ENCODE data around the gene RDH5. TPM values are rescaled to one million over a fixed set of nuclear protein-coding genes. Genes with fewer than 3 reads are reported as not detected.

RDH5 gene
- total RNA-seq, 1 experiment from 2014 or later: 12.4 TPM

DNA sequence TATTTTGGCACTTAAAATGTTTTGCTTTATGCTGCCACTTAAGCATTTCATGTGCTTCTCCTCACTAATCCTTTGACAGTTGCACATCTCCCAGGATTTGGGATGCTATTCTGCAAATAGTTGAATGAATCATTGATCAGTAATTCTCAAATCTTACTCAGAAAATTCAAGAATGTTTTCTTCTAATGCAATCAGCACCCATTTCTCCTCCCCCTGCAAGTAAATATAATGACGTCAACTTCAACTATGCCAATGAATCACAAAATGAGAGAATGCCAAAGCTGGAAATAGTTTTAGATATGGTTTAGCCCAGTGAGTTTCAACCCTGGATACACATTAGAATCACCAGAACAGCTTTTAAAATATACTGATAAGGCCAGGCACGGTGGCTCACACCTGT is 6.5 kb upstream of the RDH5 start:
- DNase-seq: no peak
- Histone ChIP-seq H2AFZ (ENCODE audit: low read length) (no peak overlapping the region), H3K9me2 (replicated peaks; ENCODE audit: insufficient read depth, low read length) (no peaks in the 10 kb centered on the region), H3K27ac (ENCODE audit: low read length) (no peak overlapping the region), H3K4me3 (ENCODE audit: low read length) (no peak overlapping the region), H3K9me3 (ENCODE audit: low read length) (no peaks in the 10 kb centered on the region), H3K79me2 (ENCODE audit: low read length) (peaks cover 23% of the 10 kb centered on the region), H3K4me1 (ENCODE audit: low read length) (peaks cover 27% of the 10 kb centered on the region), H3K36me3 (ENCODE audit: insufficient read depth, low read length) (no peaks in the 10 kb centered on the region), H3K27me3 (ENCODE audit: low read length) (no peaks in the 10 kb centered on the region), H3K4me2 (ENCODE audit: low read depth, low read length, poor library complexity, severe bottlenecking) (no peak overlapping the region), H4K20me1 (ENCODE audit: insufficient read depth, low read depth, low read length) (no peaks in the 10 kb centered on the region), H3K9ac (ENCODE audit: low read length) (no peak overlapping the region)

GRCh38 chr12:55715169-55715764 is 4.9 kb upstream of the RDH5 start:
- peak overlapping the region; percentile 74 for H3K4me3 ChIP-seq (ENCODE audit: low read length)
- DNase-seq: no peak
- H2AFZ ChIP-seq (ENCODE audit: low read length): peak overlapping the region; percentile 81
- H3K36me3 ChIP-seq (ENCODE audit: insufficient read depth, low read length): no peaks in the 10 kb centered on the region
- peaks cover 25% of the 10 kb centered on the region for H3K79me2 ChIP-seq (ENCODE audit: low read length)
- no peaks in the 10 kb centered on the region for H3K9me2 ChIP-seq (replicated peaks; ENCODE audit: insufficient read depth, low read length)
- no peaks in the 10 kb centered on the region for H4K20me1 ChIP-seq (ENCODE audit: insufficient read depth, low read depth, low read length)
- no peak overlapping the region for H3K27ac ChIP-seq (ENCODE audit: low read length)
- no peaks in the 10 kb centered on the region for H3K9me3 ChIP-seq (ENCODE audit: low read length)
- H3K9ac ChIP-seq (ENCODE audit: low read length): peak overlapping the region; percentile 84
- H3K4me1 ChIP-seq (ENCODE audit: low read length): peaks cover 34% of the 10 kb centered on the region
- peak overlapping the region; percentile 95 for H3K4me2 ChIP-seq (ENCODE audit: low read depth, low read length, poor library complexity, severe bottlenecking)
- no peaks in the 10 kb centered on the region for H3K27me3 ChIP-seq (ENCODE audit: low read length)

DNA sequence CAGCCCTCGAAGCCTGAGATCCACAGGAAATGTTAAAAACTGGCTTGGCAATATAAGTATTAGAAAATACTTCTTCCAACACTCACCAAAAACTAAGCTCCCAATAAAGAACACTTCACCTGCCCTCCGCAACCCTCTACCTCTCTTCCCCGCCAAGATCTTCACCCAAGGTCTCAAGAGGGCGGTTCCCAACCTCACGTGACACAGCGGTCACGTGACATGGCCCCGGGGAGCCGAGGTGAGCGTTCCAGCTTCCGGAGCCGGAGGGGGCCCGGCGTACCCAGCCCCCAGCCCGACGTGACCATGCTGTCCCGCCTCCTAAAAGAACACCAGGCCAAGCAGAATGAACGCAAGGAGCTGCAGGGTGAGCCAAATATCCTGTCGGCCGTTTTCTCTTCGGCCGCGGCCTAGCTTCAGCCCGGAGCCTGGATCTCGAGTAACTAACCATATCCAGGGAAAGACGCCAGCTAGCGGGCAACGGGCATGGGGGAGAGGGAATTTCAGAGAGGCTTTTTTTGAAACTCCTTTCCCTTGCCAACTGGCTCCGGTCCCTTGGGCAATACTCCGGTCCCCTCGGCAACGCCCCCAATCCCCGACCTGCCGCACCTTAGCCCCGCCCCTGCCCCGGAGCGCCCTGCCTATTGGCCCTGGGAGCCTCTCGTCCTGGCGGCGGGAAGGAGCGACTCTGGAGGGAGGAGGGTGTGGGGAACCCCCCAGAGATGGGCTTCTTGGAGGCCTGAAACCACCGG is 4.2 kb upstream of the RDH5 start, which contains the start of gene BLOC1S1:
TSS of gene BLOC1S1 (plus strand) at position 214 of the 749 bp plus-strand sequence. CDS start at position 220, 6 bp downstream.
- H3K27ac ChIP-seq (ENCODE audit: low read length): peak within 1 kb of the TSS; percentile 76
- no peaks in the 10 kb centered on the region for H3K9me3 ChIP-seq (ENCODE audit: low read length)
- H3K27me3 ChIP-seq (ENCODE audit: low read length): no peaks in the 10 kb centered on the region
- no peaks in the 10 kb centered on the region for H3K36me3 ChIP-seq (ENCODE audit: insufficient read depth, low read length)
- peaks cover 25% of the 10 kb centered on the region for H3K79me2 ChIP-seq (ENCODE audit: low read length)
- H4K20me1 ChIP-seq (ENCODE audit: insufficient read depth, low read depth, low read length): no peaks in the 10 kb centered on the region
- H2AFZ ChIP-seq (ENCODE audit: low read length): peak within 1 kb of the TSS; percentile 81
- H3K9me2 ChIP-seq (replicated peaks; ENCODE audit: insufficient read depth, low read length): no peaks in the 10 kb centered on the region
- peak within 1 kb of the TSS; percentile 74 for H3K4me3 ChIP-seq (ENCODE audit: low read length)
- H3K4me1 ChIP-seq (ENCODE audit: low read length): peaks cover 34% of the 10 kb centered on the region
- H3K9ac ChIP-seq (ENCODE audit: low read length): peak within 1 kb of the TSS; percentile 84
- peak within 1 kb of the TSS; percentile 95 for H3K4me2 ChIP-seq (ENCODE audit: low read depth, low read length, poor library complexity, severe bottlenecking)
- peak; percentile 98 for DNase-seq

- peak overlapping the region; percentile 81; the same call in 1 of the 2 replicates for H2AFZ ChIP-seq (ENCODE audit: low read length)
Measured at GRCh38 chr12:55716582-55716957, 3.6 kb upstream of the RDH5 start.

DNA sequence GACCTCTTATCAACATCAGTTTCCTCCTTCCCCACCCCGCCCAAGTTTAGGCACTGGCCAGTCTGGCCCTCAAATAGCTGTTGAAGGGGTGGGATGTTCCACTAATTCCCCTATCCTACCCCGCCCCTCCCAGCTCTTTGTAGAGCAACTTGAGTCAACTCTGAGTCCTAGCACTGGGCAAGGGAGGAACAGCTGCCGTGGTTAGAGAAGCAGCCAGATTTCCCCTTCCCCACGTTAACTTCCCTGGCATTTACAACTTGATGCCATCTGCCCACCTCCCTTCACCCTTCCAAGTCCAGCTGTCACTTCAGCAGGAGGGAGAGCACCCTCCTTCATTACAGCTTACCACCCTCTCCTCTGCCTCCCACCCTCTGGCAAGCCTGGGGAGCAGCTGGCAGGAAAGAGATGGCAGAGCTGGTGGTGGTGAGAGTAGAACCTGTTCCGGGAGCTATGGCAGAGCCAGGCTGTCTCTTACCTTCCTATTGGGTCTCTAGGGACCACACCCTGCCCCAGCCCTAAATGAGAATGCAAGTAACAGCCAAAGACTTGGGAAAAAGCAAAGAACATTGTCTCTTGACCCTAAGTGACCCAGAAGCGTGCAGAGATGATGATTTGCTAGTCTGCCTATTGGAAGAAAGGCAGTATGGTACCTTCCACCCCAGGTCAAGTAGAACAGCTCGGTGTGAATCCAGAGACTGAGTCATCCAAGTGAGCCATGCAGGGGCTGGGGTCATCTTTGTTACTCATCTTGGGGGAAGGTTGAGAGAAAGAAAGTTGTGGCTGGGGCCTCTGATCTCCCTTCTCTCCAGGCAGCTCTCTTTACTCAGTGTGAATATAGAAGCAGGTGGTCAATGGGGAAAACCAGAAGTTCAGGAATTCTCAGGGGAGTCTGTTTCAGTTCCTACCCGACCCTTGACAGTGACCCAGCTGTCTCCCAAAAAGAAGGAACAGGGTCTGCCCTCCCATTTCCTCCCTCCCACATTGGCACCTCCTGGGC is 2.9 kb upstream of the RDH5 start:
- Histone ChIP-seq H3K4me2 (ENCODE audit: low read depth, low read length, poor library complexity, severe bottlenecking) (peak overlapping the region; percentile 95), H3K4me1 (ENCODE audit: low read length) (peaks cover 34% of the 10 kb centered on the region), H3K79me2 (ENCODE audit: low read length) (peaks cover 25% of the 10 kb centered on the region), H3K9ac (ENCODE audit: low read length) (peak overlapping the region; percentile 84), H3K9me2 (replicated peaks; ENCODE audit: insufficient read depth, low read length) (no peaks in the 10 kb centered on the region), H3K4me3 (ENCODE audit: low read length) (peak overlapping the region; percentile 74), H4K20me1 (ENCODE audit: insufficient read depth, low read depth, low read length) (no peaks in the 10 kb centered on the region), H3K27me3 (ENCODE audit: low read length) (no peaks in the 10 kb centered on the region), H2AFZ (ENCODE audit: low read length) (no peak overlapping the region), H3K36me3 (ENCODE audit: insufficient read depth, low read length) (no peaks in the 10 kb centered on the region), H3K27ac (ENCODE audit: low read length) (peak overlapping the region; percentile 76; the same call in 1 of the 2 replicates), H3K9me3 (ENCODE audit: low read length) (no peaks in the 10 kb centered on the region)
- no peak for DNase-seq

More at GRCh38 chr12:55716582-55716957, 3.6 kb upstream of the RDH5 start:
- Histone ChIP-seq H3K9me2 (replicated peaks; ENCODE audit: insufficient read depth, low read length) (no peaks in the 10 kb centered on the region), H3K4me3 (ENCODE audit: low read length) (peak overlapping the region; percentile 74), H3K9me3 (ENCODE audit: low read length) (no peaks in the 10 kb centered on the region), H3K27ac (ENCODE audit: low read length) (peak overlapping the region; percentile 76; the same call in 1 of the 2 replicates), H3K4me1 (ENCODE audit: low read length) (peaks cover 34% of the 10 kb centered on the region), H3K27me3 (ENCODE audit: low read length) (no peaks in the 10 kb centered on the region), H3K4me2 (ENCODE audit: low read depth, low read length, poor library complexity, severe bottlenecking) (peak overlapping the region; percentile 95), H3K36me3 (ENCODE audit: insufficient read depth, low read length) (no peaks in the 10 kb centered on the region), H3K79me2 (ENCODE audit: low read length) (peaks cover 25% of the 10 kb centered on the region), H3K9ac (ENCODE audit: low read length) (peak overlapping the region; percentile 84), H4K20me1 (ENCODE audit: insufficient read depth, low read depth, low read length) (no peaks in the 10 kb centered on the region)
- no peak for DNase-seq

DNA sequence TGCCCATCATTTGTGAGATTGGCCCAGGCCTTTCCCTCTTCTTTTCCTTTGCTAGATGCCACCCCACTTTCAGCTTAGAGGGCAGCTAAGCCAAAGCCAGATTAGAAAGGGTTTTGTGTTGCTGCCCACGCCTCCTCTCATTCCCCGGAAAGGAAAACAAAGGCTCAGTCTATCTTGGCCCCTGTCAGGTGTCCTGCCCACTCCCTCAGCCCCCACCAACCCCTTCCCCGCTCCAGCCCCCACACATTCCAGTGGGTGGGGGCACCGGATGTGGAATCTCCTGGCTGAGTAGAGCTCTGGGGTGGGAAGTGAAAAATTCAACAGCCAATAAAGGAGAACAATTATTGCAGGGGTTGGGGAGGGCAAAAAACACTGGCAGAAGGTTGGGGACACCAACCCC is 2.2 kb upstream of the RDH5 start:
- Histone ChIP-seq H3K4me1 (ENCODE audit: low read length) (peaks cover 34% of the 10 kb centered on the region), H3K27ac (ENCODE audit: low read length) (no peak overlapping the region), H3K9me3 (ENCODE audit: low read length) (no peaks in the 10 kb centered on the region), H3K4me3 (ENCODE audit: low read length) (peak overlapping the region; percentile 74; the same call in 1 of the 2 replicates), H3K36me3 (ENCODE audit: insufficient read depth, low read length) (no peaks in the 10 kb centered on the region), H3K27me3 (ENCODE audit: low read length) (no peaks in the 10 kb centered on the region), H3K79me2 (ENCODE audit: low read length) (peaks cover 25% of the 10 kb centered on the region), H4K20me1 (ENCODE audit: insufficient read depth, low read depth, low read length) (no peaks in the 10 kb centered on the region), H3K9me2 (replicated peaks; ENCODE audit: insufficient read depth, low read length) (no peaks in the 10 kb centered on the region), H2AFZ (ENCODE audit: low read length) (no peak overlapping the region), H3K4me2 (ENCODE audit: low read depth, low read length, poor library complexity, severe bottlenecking) (peak overlapping the region; percentile 95), H3K9ac (ENCODE audit: low read length) (peak overlapping the region; percentile 84)
- no peak for DNase-seq

- peaks cover 34% of the 10 kb centered on the region for H3K4me1 ChIP-seq (ENCODE audit: low read length)
- no peaks in the 10 kb centered on the region for H4K20me1 ChIP-seq (ENCODE audit: insufficient read depth, low read depth, low read length)
- H3K9ac ChIP-seq (ENCODE audit: low read length): peak overlapping the region; percentile 84; the same call in 1 of the 2 replicates
- no peak overlapping the region for H2AFZ ChIP-seq (ENCODE audit: low read length)
- no peaks in the 10 kb centered on the region for H3K9me3 ChIP-seq (ENCODE audit: low read length)
- peak overlapping the region; percentile 95 for H3K4me2 ChIP-seq (ENCODE audit: low read depth, low read length, poor library complexity, severe bottlenecking)
- no peaks in the 10 kb centered on the region for H3K27me3 ChIP-seq (ENCODE audit: low read length)
- no peak for DNase-seq
- peak overlapping the region; percentile 74; the same call in 1 of the 2 replicates for H3K4me3 ChIP-seq (ENCODE audit: low read length)
- peak overlapping the region; percentile 71 for H3K27ac ChIP-seq (ENCODE audit: low read length)
- H3K36me3 ChIP-seq (ENCODE audit: insufficient read depth, low read length): no peaks in the 10 kb centered on the region
- peaks cover 25% of the 10 kb centered on the region for H3K79me2 ChIP-seq (ENCODE audit: low read length)
- no peaks in the 10 kb centered on the region for H3K9me2 ChIP-seq (replicated peaks; ENCODE audit: insufficient read depth, low read length)
Measured at GRCh38 chr12:55718624-55719275, 1.4 kb upstream of the RDH5 start.

Measured in Karpas-422 (cell line).